ENCODE measurements around the gene SDSL. TPM values are rescaled to one million over a fixed set of nuclear protein-coding genes. Genes with fewer than 3 reads are reported as not detected.

The SDSL gene
- total RNA-seq, 1 experiment from 2014 or later = 18.5 TPM

GRCh38 chr12:113395119-113395518 is 27.1 kb upstream of the SDSL start:
- DNase-seq (ENCODE audit: low spot score) = no peak
- in situ Hi-C loops (cut with HindIII; ENCODE audit: low sequenced_read_pairs) = no loop called here

DNA sequence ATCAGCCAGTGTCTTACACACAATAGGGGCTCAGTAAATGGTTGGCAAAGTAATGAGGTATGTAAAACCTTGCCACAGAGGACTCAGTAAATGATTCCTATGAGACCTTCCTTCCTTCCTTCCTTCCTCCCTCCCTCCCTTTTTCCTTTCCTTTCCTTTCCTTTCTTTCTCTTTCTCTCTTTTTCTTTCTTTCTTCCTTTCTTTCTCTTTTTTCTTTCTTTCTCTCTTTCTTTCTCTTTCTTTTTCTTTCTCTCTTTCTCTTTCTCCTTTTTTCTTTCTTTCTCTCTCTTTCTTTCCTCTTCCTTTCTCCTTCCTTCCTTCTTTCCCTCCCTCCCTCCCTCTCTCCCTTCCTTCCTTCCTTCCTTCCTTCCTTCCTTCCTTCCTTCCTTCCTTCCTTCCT is 26.0 kb upstream of the SDSL start:
- DNase-seq (ENCODE audit: low spot score) = no peak
- in situ Hi-C loops (cut with HindIII; ENCODE audit: low sequenced_read_pairs) = no loop called here

- in situ Hi-C loops (cut with HindIII; ENCODE audit: low sequenced_read_pairs) = no loop called here
- no peak for DNase-seq (ENCODE audit: low spot score)
These were observed 25.2 kb upstream of the SDSL start for GRCh38 chr12:113396828-113397496.

GRCh38 chr12:113397497-113398197 is 24.5 kb upstream of the SDSL start:
- no peak for DNase-seq (ENCODE audit: low spot score)
- in situ Hi-C loops (cut with HindIII; ENCODE audit: low sequenced_read_pairs) = no loop called here

GRCh38 chr12:113398346-113399290 is 23.6 kb upstream of the SDSL start:
- DNase-seq (ENCODE audit: low spot score) = no peak
- in situ Hi-C loops (cut with HindIII; ENCODE audit: low sequenced_read_pairs) = no loop called here

GRCh38 chr12:113399490-113399889 is 22.7 kb upstream of the SDSL start:
- in situ Hi-C loops (cut with HindIII; ENCODE audit: low sequenced_read_pairs) = no loop called here
- no peak for DNase-seq (ENCODE audit: low spot score)

DNA sequence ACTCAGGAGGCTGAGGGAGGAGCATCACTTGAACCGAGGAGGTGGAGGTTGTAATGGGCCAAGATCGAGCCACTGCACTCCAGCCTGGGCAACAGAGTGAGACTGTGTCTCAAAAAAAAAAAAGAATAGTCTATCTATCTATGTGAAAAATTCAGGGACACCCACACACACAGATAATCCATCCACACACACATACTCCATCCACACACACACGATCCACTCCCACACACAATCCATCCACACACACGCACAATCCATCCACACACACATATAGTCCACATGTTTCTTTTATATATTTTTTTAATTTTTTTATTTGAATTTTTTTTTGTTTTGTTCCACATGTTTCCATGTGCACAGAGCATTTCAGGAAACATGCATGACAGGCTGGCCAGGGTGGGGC is 21.8 kb upstream of the SDSL start:
- DNase-seq (ENCODE audit: low spot score) = no peak
- in situ Hi-C loops (cut with HindIII; ENCODE audit: low sequenced_read_pairs) = no loop called here

GRCh38 chr12:113401066-113402000 is 20.8 kb upstream of the SDSL start:
- DNase-seq (ENCODE audit: low spot score) = no peak
- in situ Hi-C loops (cut with HindIII; ENCODE audit: low sequenced_read_pairs) = no loop called here

GRCh38 chr12:113402586-113403260 is 19.5 kb upstream of the SDSL start:
- in situ Hi-C loops (cut with HindIII; ENCODE audit: low sequenced_read_pairs) = no loop called here
- DNase-seq (ENCODE audit: low spot score) = no peak

DNA sequence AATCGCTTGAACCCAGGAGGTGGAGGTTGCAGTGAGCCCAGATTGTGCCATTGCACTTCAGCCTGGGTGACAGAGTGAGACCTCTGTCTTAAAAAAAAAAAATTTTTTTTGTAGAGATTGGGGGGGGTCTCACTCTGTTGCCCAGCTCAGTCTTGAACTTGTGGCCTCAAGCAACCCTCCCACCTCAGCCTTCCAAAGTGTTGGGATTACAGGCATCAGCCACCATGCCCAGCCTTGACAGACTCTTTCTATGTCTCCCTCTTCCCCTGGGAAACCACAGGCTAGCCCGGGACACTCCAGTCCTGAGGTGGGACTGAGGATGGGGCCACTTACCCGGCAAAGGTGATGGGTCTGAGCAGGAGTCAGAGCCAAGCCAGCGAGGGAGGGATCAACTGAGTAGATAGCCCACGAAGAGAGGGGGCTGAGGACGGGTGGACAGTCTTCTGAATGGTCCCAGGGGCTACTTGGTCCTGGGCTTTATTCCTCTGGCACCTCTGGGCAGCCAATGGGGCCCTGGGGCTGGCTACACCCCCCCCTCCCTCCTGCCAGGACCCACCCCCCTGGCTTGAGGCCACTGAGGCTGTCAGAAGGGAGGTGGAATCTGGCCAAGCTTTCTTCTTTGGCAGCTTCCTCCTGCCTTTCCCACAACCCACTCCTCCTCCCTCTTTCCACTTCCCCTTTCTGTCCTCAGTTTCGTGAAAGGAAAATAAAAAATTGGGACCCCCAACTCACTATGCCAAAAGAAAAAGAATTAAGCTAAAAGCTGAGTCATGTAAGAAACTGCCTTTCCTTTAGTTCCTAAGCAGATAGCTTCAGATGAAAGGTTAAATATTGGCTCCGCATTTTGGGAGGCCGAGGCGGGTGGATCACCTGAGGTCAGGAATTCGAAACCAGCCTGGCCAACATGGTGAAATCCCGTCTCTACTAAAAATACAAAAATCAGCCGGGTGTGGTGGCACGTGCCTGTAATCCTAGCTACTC is 18.5 kb upstream of the SDSL start, which contains the start of gene SDS:
Gene SDS (minus strand): TSS at position 453 of the 981 bp plus-strand sequence. CDS start 4,179 bp downstream, outside the sequence.
- peak; percentile 37 for DNase-seq (ENCODE audit: low spot score)
- in situ Hi-C loops (cut with HindIII; ENCODE audit: low sequenced_read_pairs) = no loop called here

DNA sequence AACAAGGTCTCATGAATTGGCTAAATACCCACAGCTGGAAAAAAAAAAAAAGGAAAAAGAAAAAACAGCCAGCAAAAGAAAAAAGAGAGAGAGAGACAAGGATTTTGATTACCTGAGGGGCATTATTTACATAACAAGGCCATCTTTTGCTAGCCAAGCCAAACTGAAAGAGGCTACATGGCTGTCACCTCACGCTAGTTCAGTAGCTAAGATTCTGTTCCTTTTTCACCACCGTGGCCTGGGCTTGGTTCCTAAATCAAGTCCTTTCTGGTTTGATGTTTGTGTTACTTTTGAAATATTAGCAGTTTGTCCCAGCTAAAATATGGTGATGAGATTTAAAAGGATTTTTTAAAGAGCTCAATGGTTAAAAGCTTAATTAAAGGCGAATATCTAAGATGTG is 16.5 kb upstream of the SDSL start:
- in situ Hi-C loops (cut with HindIII; ENCODE audit: low sequenced_read_pairs) = no loop called here
- DNase-seq (ENCODE audit: low spot score) = no peak

DNA sequence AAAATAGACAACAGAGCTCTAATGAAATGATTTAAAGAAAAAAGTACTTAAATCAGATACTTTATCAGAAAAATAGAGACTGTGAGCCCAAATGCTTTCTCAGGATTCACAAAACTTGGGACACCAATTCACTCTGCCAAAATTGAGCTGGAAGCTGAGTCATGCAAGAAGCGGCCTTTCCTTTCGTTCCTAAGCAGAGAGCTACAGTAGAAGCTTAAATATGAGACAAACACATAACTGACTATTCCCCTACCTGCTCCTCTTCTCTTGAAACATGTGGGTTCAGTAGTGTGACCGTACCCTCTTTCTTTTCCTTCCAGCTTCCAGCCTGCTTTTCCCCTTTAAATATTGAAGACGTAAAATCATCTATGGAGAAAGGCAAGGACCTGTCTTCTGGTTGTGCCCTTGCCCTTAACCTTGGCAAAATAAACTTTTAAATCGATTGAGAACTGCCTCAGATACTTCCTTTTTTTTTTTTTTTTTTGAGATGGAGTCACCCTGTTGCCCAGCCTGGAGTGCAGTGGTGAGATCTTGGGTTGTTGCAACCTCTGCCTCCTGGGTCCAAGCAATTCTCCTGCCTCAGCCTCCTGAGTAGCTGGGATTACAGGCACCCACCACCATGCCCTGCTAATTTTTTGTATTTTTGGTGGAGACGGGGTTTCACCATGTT is 14.1 kb upstream of the SDSL start:
- in situ Hi-C loops (cut with HindIII; ENCODE audit: low sequenced_read_pairs) = no loop called here
- DNase-seq (ENCODE audit: low spot score) = no peak

- no peak for DNase-seq (ENCODE audit: low spot score)
- in situ Hi-C loops (cut with HindIII; ENCODE audit: low sequenced_read_pairs) = no loop called here
These were observed 13.4 kb upstream of the SDSL start for GRCh38 chr12:113408756-113409298.

- DNase-seq (ENCODE audit: low spot score) = no peak
- in situ Hi-C loops (cut with HindIII; ENCODE audit: low sequenced_read_pairs) = no loop called here
These were observed 12.6 kb upstream of the SDSL start for GRCh38 chr12:113409462-113410124.

- DNase-seq (ENCODE audit: low spot score) = no peak
- in situ Hi-C loops (cut with HindIII; ENCODE audit: low sequenced_read_pairs) = no loop called here
These were observed 8.7 kb upstream of the SDSL start for GRCh38 chr12:113413488-113413939.

DNA sequence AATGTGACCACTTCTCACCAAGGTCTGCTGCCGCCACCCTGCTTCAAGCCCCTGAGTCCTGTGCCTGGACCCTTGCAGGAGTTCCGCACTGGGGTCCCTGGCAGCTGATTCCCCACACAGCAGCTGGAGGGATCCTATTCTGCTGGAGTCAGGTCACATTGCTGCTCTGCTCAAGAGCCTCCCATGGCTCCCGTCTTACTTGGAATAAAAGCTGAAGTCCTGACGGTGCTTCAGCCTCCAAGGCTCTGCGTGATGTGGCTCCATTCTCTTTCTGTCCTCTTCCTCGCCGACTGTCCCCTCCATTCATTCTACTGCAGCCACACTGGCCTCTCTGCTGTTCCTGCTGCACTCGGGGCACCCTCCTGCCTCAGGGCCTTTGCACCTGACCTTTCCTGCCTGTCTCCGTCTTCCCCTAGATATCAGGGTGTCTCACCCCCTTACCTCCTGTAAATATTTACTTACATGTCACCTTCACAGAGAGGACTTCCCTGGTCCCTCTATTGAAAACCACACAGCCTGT is 7.6 kb upstream of the SDSL start:
- in situ Hi-C loops (cut with HindIII; ENCODE audit: low sequenced_read_pairs) = no loop called here
- DNase-seq (ENCODE audit: low spot score) = no peak
